ENCODE measurements around the gene ZMAT3. TPM values are rescaled to one million over a fixed set of nuclear protein-coding genes. Genes with fewer than 3 reads are reported as not detected.

The ZMAT3 gene
- total and polyA plus RNA-seq, 2 of the 8 experiments (the other 6 are each of a cell fraction or from before 2014, with no cell fraction given): 5.0 to 9.2 TPM

DNA sequence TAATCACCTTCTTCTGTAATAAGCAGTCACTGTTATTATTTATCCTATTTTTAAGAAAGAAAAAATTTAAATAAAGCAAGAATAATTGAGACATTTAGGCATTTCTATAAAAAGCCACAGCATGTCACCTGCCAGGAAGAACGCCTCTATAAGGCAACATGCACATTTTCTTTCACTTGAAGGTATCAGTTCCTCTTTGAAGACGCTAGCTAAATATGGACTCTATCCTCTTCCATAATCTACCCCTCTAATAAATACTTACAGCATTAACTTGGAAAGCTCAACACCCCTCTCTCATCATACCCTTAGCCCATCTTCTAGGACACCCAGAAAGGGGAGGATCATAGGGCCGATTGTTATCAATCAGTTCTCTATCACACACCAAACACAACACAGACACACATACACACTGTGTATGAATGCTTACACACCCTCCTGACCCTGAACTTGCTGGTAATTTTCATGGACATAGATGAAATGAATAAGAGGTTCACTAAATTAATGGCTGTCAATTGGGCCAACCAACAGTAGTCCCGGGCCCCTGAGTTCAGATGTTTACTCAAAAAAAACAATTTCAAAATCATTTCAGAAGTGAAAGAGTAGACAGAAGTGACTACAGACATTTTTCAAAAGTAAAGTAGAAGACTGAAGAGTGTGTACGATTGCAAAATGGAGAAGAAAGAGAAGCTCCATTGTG is 102.5 kb downstream of the ZMAT3 start (continued):
- TF ChIP-seq, protein P1, sequence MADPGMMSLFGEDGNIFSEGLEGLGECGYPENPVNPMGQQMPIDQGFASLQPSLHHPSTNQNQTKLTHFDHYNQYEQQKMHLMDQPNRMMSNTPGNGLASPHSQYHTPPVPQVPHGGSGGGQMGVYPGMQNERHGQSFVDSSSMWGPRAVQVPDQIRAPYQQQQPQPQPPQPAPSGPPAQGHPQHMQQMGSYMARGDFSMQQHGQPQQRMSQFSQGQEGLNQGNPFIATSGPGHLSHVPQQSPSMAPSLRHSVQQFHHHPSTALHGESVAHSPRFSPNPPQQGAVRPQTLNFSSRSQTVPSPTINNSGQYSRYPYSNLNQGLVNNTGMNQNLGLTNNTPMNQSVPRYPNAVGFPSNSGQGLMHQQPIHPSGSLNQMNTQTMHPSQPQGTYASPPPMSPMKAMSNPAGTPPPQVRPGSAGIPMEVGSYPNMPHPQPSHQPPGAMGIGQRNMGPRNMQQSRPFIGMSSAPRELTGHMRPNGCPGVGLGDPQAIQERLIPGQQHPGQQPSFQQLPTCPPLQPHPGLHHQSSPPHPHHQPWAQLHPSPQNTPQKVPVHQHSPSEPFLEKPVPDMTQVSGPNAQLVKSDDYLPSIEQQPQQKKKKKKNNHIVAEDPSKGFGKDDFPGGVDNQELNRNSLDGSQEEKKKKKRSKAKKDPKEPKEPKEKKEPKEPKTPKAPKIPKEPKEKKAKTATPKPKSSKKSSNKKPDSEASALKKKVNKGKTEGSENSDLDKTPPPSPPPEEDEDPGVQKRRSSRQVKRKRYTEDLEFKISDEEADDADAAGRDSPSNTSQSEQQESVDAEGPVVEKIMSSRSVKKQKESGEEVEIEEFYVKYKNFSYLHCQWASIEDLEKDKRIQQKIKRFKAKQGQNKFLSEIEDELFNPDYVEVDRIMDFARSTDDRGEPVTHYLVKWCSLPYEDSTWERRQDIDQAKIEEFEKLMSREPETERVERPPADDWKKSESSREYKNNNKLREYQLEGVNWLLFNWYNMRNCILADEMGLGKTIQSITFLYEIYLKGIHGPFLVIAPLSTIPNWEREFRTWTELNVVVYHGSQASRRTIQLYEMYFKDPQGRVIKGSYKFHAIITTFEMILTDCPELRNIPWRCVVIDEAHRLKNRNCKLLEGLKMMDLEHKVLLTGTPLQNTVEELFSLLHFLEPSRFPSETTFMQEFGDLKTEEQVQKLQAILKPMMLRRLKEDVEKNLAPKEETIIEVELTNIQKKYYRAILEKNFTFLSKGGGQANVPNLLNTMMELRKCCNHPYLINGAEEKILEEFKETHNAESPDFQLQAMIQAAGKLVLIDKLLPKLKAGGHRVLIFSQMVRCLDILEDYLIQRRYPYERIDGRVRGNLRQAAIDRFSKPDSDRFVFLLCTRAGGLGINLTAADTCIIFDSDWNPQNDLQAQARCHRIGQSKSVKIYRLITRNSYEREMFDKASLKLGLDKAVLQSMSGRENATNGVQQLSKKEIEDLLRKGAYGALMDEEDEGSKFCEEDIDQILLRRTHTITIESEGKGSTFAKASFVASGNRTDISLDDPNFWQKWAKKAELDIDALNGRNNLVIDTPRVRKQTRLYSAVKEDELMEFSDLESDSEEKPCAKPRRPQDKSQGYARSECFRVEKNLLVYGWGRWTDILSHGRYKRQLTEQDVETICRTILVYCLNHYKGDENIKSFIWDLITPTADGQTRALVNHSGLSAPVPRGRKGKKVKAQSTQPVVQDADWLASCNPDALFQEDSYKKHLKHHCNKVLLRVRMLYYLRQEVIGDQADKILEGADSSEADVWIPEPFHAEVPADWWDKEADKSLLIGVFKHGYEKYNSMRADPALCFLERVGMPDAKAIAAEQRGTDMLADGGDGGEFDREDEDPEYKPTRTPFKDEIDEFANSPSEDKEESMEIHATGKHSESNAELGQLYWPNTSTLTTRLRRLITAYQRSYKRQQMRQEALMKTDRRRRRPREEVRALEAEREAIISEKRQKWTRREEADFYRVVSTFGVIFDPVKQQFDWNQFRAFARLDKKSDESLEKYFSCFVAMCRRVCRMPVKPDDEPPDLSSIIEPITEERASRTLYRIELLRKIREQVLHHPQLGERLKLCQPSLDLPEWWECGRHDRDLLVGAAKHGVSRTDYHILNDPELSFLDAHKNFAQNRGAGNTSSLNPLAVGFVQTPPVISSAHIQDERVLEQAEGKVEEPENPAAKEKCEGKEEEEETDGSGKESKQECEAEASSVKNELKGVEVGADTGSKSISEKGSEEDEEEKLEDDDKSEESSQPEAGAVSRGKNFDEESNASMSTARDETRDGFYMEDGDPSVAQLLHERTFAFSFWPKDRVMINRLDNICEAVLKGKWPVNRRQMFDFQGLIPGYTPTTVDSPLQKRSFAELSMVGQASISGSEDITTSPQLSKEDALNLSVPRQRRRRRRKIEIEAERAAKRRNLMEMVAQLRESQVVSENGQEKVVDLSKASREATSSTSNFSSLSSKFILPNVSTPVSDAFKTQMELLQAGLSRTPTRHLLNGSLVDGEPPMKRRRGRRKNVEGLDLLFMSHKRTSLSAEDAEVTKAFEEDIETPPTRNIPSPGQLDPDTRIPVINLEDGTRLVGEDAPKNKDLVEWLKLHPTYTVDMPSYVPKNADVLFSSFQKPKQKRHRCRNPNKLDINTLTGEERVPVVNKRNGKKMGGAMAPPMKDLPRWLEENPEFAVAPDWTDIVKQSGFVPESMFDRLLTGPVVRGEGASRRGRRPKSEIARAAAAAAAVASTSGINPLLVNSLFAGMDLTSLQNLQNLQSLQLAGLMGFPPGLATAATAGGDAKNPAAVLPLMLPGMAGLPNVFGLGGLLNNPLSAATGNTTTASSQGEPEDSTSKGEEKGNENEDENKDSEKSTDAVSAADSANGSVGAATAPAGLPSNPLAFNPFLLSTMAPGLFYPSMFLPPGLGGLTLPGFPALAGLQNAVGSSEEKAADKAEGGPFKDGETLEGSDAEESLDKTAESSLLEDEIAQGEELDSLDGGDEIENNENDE (IDR thresholded peaks at IDR 0.05; ENCODE audit: insufficient replicate concordance, low read length): no peak
